HepG2 (cell line): ENCODE data around the gene ELOVL6.
"Not testable (repeated sequence)": the region's sequence is repeated elsewhere in the genome, so short reads cannot be mapped to it uniquely, and the experiment has no call there.

ENCODE experiments used
- CTCF ChIP-seq: sonication (generic); formaldehyde crosslinking; IDR thresholded peaks from 2 replicates; pipeline ENCODE4 v1.5.0; 2020; ENCODE audit warnings: mild to moderate bottlenecking, missing genetic modification reagents, moderate library complexity
- NFIB ChIP-seq: sonication (generic); formaldehyde crosslinking; IDR thresholded peaks from 2 replicates; pipeline ENCODE4 v1.9.0; 2021; ENCODE audit warnings: missing genetic modification reagents, mild to moderate bottlenecking, borderline replicate concordance
- NRL ChIP-seq: sonication (generic); formaldehyde crosslinking; IDR thresholded peaks from 2 replicates; pipeline ENCODE4 v1.5.0; 2020; ENCODE audit warnings: missing genetic modification reagents, mild to moderate bottlenecking, moderate library complexity, borderline replicate concordance
- POLR2AphosphoS2 ChIP-seq: IDR thresholded peaks from 2 replicates; pipeline ENCODE4 v1.6.1; 2011; ENCODE audit warnings: low read depth, low read length, improper control_type of control experiment
- ZNF282 ChIP-seq: fragments of 450-650 bp; IDR thresholded peaks from 2 replicates; pipeline ENCODE4 v1.6.1; 2018; ENCODE audit not compliant: partially characterized antibody

DNA sequence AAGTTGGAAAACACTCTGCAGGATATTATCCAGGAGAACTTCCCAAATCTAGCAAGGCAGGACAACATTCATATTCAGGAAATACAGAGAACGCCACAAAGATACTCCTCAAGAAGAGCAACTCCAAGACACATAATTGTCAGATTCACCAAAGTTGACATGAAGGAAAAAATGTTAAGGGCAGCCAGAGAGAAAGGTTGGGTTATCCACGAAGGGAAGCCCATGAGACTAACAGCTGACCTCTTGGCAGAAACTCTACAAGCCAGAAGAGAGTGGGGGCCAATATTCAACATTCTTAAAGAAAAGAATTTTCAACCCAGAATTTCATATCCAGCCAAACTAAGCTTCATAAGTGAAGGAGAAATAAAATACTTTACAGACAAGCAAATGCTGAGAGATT is 120.3 kb downstream of the ELOVL6 start:
- TF ChIP-seq CTCF (CRISPR knock-in tag); NFIB (CRISPR knock-in tag); ZNF282; NRL (CRISPR knock-in tag); POLR2AphosphoS2: not testable (repeated sequence)
